Activated CD4-positive, alpha-beta T cell treated with anti-CD3 and anti-CD28 coated beads, Interleukin-2, amount 10 ng/mL, durations not matched to agents 7 days and 5 days (primary cell): ENCODE measurements around the gene KRT16. TPM values are rescaled to one million over a fixed set of nuclear protein-coding genes. Genes with fewer than 3 reads are reported as not detected.
"Not testable (repeated sequence)": the region's sequence is repeated elsewhere in the genome, so short reads cannot be mapped to it uniquely, and the experiment has no call there.

Experiments
- CTCF ChIA-PET: fragments of 350-600 bp; sonication (Branson Sonifier 250); formaldehyde crosslinking; loops from one replicate; lab custom pipeline; 2021; ENCODE audit warnings: antibody characterized with exemption; lab: Charles Lee
- POLR2A ChIA-PET: fragments of 350-600 bp; sonication (Branson Sonifier 250); formaldehyde crosslinking; loops from one replicate; lab custom pipeline; 2021; ENCODE audit warnings: antibody characterized with exemption; lab: Charles Lee
- DNase-seq: peaks from one replicate; pipeline ENCODE4 v3.0.0-alpha.2; 2020
- H3K27ac Mint-ChIP-seq: one replicate; pipeline ENCODE4 v1.8.0; 2021; ENCODE audit warnings: mild to moderate bottlenecking, moderate library complexity, mixed read lengths
- H3K27me3 Mint-ChIP-seq: one replicate; pipeline ENCODE4 v1.8.0; 2021; ENCODE audit warnings: mixed read lengths
- H3K36me3 Mint-ChIP-seq: one replicate; pipeline ENCODE4 v1.8.0; 2021; ENCODE audit warnings: low read depth, mixed read lengths
- H3K4me1 Mint-ChIP-seq: one replicate; pipeline ENCODE4 v1.8.0; 2021; ENCODE audit warnings: mixed read lengths
- H3K4me3 Mint-ChIP-seq: one replicate; pipeline ENCODE4 v1.8.0; 2021; ENCODE audit warnings: mild to moderate bottlenecking, moderate library complexity, mixed read lengths
- H3K9me3 Mint-ChIP-seq: one replicate; pipeline ENCODE4 v1.8.0; 2021; ENCODE audit warnings: mixed read lengths
- total RNA-seq, 2 experiments: library from RNA; stranded (reverse); gene quantifications; one replicate each; pipeline ENCODE4 v1.2.3, GENCODE V29; 2021

The KRT16 gene
- total RNA-seq, 2 experiments from 2014 or later = not detected

- no peaks in the 10 kb centered on the region for H3K9me3 Mint-ChIP-seq
- CTCF ChIA-PET = interaction anchor here (2.4 to 8.1 kb wide), 2 partner anchors 11 to 104 kb away, joined by 12 to 235 read pairs; no protein-coding TSS in a partner anchor
- no peaks in the 10 kb centered on the region for H3K27me3 Mint-ChIP-seq
Observed at GRCh38 chr17:41653421-41653820, 40.9 kb upstream of the KRT16 start.

GRCh38 chr17:41652461-41652970 lies 39.9 kb upstream of the KRT16 start:
- POLR2A ChIA-PET = no interaction called here
- DNase-seq = no peak
- no peaks in the 10 kb centered on the region for H3K36me3 Mint-ChIP-seq
- no peaks in the 10 kb centered on the region for H3K9me3 Mint-ChIP-seq
- CTCF ChIA-PET = interaction anchor here (1.2 to 8.1 kb wide), 3 partner anchors 12 to 103 kb away, joined by 3 to 235 read pairs (median 12); no protein-coding TSS in a partner anchor
- no peak overlapping the region for H3K4me3 Mint-ChIP-seq
- no peak overlapping the region for H3K27ac Mint-ChIP-seq
- H3K27me3 Mint-ChIP-seq = no peaks in the 10 kb centered on the region
- peaks cover 10% of the 10 kb centered on the region for H3K4me1 Mint-ChIP-seq

More at GRCh38 chr17:41653421-41653820, 40.9 kb upstream of the KRT16 start:
- Mint-ChIP-seq H3K4me1 (peaks cover 4% of the 10 kb centered on the region), H3K36me3 (no peaks in the 10 kb centered on the region), H3K27ac (no peak overlapping the region), H3K4me3 (no peak overlapping the region)
- POLR2A ChIA-PET = no interaction called here
- DNase-seq = no peak

DNA sequence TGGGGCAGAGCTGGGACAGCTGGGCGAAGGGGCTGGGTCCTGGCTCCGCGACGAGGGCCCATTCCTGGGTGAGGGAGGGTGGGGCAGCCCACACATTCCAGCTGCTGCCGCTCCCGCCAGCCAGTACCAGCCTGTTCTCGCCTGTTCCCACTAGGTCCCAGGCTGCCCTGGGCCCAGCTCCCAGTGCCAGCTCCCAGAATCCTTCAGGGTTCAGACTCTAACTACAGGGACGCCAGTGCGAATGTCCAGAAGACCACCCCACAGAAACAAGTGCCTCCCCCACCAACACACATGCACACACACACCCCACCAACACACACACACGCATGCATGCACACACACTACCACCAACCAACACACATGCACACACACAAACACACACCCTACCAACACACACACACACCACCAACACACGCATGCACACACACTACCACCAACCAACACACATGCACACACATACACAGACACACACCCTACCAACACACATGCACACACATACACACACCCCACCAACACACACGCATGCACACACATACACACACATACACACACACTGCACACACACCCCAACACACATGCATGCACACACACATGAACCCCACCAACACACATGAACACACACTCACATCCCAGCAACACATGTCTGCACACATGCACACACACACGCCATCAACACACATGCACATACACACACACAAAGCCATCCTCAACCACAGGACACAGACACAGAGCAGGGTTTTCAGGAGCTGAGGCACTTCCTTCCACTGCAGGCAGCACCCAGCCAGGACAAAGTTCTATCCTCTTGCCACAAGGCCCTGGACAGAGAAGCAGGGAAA lies 39.3 kb upstream of the KRT16 start:
- ChIA-PET CTCF (interaction anchor here (1.2 to 8.1 kb wide), 4 partner anchors 12 to 103 kb away, joined by 3 to 235 read pairs (median 32); no protein-coding TSS in a partner anchor), POLR2A (no interaction called here)
- Mint-ChIP-seq H3K4me1 (peaks cover 10% of the 10 kb centered on the region), H3K9me3 (no peaks in the 10 kb centered on the region), H3K36me3 (no peaks in the 10 kb centered on the region), H3K4me3 (no peak overlapping the region), H3K27ac (no peak overlapping the region), H3K27me3 (no peaks in the 10 kb centered on the region)
- DNase-seq = no peak

DNA sequence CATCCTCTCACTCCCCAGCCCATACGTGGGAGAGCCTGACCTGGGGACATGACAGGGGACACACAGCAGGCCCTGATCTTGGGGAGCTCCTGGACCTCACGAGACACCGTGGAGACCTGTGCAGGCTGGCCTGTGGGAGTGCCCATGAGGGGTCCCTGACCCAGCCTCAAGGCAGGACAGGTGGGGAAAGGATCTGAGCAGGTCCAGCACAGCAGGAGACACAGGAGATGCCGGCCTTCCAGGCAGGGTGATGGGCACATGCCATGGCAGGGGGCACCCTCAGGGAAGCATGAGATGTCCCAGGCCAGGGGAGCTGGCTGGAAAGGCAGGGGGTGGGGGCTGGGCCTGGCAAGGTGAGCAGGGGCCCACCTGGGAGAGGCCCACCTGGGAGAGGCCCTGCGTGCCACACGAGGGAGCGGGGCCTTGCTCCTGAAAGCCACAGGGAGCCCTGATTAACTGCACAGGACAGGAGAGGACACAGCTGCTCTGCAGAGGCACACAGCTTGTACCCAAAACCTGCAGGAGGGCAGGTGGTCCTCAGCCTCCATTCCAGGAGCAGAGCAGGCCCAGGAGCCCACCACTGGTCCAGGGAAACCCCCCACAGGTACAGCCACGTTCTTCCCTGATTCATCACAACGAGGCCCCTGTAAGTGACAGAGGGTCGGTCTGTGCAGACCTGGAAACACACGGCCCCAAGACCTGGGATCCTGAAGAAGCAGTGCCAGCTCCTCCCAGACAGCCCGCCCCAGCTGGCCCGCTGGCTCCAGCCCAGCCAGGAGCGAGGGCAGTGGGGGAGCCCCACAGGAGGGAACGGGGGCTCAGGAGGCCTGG lies 38.4 kb upstream of the KRT16 start:
- CTCF ChIA-PET = interaction anchor here (0.7 to 8.1 kb wide), 3 partner anchors 13 to 110 kb away, joined by 3 to 235 read pairs (median 52); no protein-coding TSS in a partner anchor
- Mint-ChIP-seq H3K4me1 (peaks cover 10% of the 10 kb centered on the region), H3K27ac (no peak overlapping the region), H3K36me3 (no peaks in the 10 kb centered on the region), H3K9me3 (no peaks in the 10 kb centered on the region), H3K27me3 (no peaks in the 10 kb centered on the region), H3K4me3 (no peak overlapping the region)
- POLR2A ChIA-PET = no interaction called here
- DNase-seq = no peak

GRCh38 chr17:41649923-41650519 lies 37.5 kb upstream of the KRT16 start:
- ChIA-PET CTCF (interaction anchor here (1.7 to 8.1 kb wide), 3 partner anchors 14 to 101 kb away, joined by 5 to 235 read pairs (median 52); no protein-coding TSS in a partner anchor), POLR2A (no interaction called here)
- no peak for DNase-seq
- Mint-ChIP-seq H3K9me3 (no peaks in the 10 kb centered on the region), H3K27ac (no peak overlapping the region), H3K27me3 (no peaks in the 10 kb centered on the region), H3K4me3 (no peak overlapping the region), H3K36me3 (no peaks in the 10 kb centered on the region), H3K4me1 (peaks cover 10% of the 10 kb centered on the region)

- ChIA-PET POLR2A (no interaction called here), CTCF (interaction anchor here (0.6 to 8.1 kb wide), 30 partner anchors 9 to 1751 kb away, joined by 3 to 235 read pairs (median 4); partner anchors contain the start of genes KRT12 and KRT17)
- Mint-ChIP-seq H3K27ac (peak overlapping the region; percentile 81), H3K27me3 (no peaks in the 10 kb centered on the region), H3K36me3 (no peaks in the 10 kb centered on the region), H3K4me1 (peaks cover 10% of the 10 kb centered on the region), H3K9me3 (no peaks in the 10 kb centered on the region), H3K4me3 (peak overlapping the region; percentile 53)
- peak; percentile 83 for DNase-seq
Observed at GRCh38 chr17:41648411-41649195, 36.0 kb upstream of the KRT16 start.

DNA sequence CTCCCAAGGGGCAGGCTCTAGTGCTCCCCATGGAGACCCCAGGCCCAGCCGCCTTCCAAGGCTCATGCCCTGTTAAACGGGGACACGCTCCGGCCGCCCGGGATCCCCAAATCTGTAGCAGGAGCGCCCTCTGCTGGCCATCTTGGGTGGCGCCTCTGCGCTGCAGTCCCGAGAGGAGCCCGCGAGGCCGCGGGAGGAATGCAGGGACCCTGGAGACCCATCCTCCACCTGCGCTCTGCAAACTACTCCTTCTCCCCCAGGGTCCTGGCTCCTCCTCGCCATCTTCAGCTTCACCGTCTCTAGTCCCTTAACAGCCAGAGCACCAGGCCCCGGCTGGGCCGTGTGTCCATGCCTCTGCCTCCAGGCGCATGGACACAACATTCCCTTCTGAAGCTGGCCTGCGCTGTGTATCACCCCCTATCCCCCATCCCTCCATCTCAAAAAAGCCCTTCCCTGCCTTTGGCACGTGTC lies 35.4 kb upstream of the KRT16 start:
- Mint-ChIP-seq H3K9me3 (no peaks in the 10 kb centered on the region), H3K4me1 (peaks cover 10% of the 10 kb centered on the region), H3K4me3 (peak overlapping the region; percentile 53), H3K36me3 (no peaks in the 10 kb centered on the region), H3K27ac (peak overlapping the region; percentile 48), H3K27me3 (no peaks in the 10 kb centered on the region)
- POLR2A ChIA-PET = no interaction called here
- CTCF ChIA-PET = interaction anchor here (0.6 to 8.1 kb wide), 24 partner anchors 8 to 1752 kb away, joined by 3 to 235 read pairs (median 4); partner anchors contain the start of gene KRT12
- peak; percentile 88 for DNase-seq

DNA sequence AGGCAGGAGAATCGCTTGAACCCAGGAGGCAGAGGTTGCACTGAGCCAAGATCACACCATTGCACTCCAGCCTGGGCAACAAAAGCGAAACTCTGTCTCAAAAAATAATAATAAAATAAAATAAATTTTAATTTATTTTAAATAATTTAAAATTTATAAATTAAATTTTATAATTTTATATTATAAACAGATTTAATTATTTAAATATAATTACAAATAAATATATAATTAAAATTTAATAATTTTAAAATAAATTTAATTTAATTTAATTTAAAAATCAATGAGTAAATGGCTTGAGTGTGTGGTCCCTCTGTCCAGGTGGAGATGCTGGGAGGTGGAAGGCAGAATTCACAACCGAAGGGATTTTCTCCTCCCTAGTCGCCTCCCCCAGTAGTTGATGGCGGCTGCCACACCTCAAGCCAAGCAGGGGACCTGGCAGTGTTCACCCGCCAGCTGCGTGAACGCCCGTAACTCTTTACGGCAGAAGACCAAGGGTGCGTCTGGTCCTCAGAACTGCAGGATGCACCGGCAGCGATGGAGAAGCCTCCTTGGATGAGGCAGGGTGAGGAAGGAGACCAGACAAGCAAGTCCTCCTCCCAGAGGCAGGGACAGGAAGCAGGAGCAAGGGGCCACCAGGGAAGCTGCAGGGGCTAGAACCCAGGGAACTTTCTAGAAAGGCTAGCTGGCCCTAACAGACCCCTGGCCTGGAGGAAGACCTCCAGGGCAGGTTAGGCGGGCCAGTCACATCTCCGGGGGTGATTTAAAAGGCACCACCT lies 34.7 kb upstream of the KRT16 start:
- Mint-ChIP-seq H3K27me3 (no peaks in the 10 kb centered on the region), H3K36me3 (no peaks in the 10 kb centered on the region), H3K27ac (no peak overlapping the region), H3K9me3 (no peaks in the 10 kb centered on the region), H3K4me3 (no peak overlapping the region), H3K4me1 (peaks cover 10% of the 10 kb centered on the region)
- CTCF ChIA-PET = interaction anchor here (1.6 to 8.1 kb wide), 3 partner anchors 17 to 780 kb away, joined by 3 to 235 read pairs (median 52); partner anchors contain the start of gene KRT12
- DNase-seq = no peak
- POLR2A ChIA-PET = no interaction called here

DNA sequence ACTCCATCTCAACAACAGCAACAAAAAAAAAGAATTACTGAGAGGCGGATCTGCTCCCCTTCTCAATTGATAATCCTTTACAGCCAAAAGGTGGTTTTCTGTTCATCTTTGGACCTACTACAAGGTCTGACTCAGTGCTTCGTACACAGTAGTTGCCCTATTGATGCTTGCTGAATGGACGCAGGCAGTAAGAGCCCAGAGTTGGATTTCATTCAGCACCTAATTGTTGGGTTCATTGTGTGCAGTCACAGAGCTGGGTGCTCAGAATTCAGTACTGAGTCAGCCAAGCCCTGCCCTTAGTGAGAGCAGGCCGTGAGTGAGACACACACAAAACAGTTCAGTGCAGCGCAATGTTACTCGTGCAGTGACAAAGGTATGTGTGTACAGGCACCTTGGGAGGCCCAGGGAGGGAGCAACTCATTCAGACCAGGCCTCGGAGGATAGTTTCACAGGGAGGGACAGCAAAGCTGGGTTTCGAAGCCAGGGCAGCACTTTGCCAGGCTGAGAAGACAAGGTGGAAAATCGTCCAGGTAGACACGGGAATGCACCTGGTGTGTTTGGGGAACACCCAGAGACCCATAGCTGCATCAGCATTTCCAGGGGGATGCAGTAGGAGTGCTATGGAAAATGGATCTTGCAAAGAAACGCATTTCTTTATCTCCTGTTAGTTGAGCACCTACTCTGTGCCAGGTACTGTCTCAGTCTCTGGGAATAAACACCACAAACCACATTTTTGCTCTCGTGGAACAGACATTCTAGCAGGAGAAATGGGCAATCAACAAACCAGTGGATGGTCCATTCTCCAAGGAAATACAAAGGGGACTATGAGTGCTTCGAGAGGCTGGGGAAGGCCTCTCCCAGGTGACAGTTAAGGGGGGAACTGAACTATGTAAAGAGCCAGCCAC lies 29.9 kb upstream of the KRT16 start:
- no peaks in the 10 kb centered on the region for H3K9me3 Mint-ChIP-seq
- CTCF ChIA-PET = interaction anchor here (0.6 to 3.4 kb wide), 2 partner anchors 20 to 93 kb away, joined by 4 to 18 read pairs; no protein-coding TSS in a partner anchor
- no peak for DNase-seq
- H3K27ac Mint-ChIP-seq = no peak overlapping the region
- POLR2A ChIA-PET = no interaction called here
- H3K4me1 Mint-ChIP-seq = no peaks in the 10 kb centered on the region
- H3K36me3 Mint-ChIP-seq = no peaks in the 10 kb centered on the region
- no peaks in the 10 kb centered on the region for H3K27me3 Mint-ChIP-seq
- H3K4me3 Mint-ChIP-seq = no peak overlapping the region

DNA sequence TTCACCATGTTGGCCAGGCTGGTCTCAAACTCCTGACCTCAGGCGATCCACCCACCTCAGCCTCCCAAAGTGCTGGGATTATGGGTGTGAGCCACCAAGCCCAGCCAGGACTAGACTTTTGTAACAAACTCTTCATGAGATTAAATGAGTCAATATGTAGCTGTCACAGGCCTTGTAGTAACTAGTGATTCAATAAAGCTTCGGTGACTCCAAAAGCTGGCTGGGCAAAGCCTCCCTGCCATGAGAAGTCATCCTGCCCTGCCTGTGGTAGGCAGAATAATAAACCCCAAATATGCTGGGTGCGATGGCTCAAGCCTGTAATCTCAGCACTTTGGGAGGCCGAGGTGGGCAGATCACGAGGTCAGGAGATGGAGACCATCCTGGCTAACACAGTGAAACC lies 28.0 kb upstream of the KRT16 start:
- H3K27ac Mint-ChIP-seq, H3K4me3 Mint-ChIP-seq, H3K9me3 Mint-ChIP-seq, DNase-seq, H3K27me3 Mint-ChIP-seq, H3K4me1 Mint-ChIP-seq, H3K36me3 Mint-ChIP-seq, POLR2A ChIA-PET: not testable (repeated sequence)
- CTCF ChIA-PET = interaction anchor here (1.0 to 2.2 kb wide), 3 partner anchors 8 to 25 kb away, joined by 3 to 9 read pairs (median 5); no protein-coding TSS in a partner anchor
